Activated B cell treated with CpG ODN at 0.5 μM for 24 hours (primary cell): ENCODE data around the gene TCERG1L. TPM values are rescaled to one million over a fixed set of nuclear protein-coding genes. Genes with fewer than 3 reads are reported as not detected.

Experiments
- ATAC-seq: fragments of 200-7000 bp; cut with Tn5 transposase; one replicate; pipeline ENCODE4 v1.10.0; 2021; ENCODE audit warnings: low read depth, mild to moderate bottlenecking, moderate library complexity
- CTCF ChIA-PET: fragments of 350-600 bp; sonication (Branson Sonifier 250); formaldehyde crosslinking; loops from one replicate; lab custom pipeline; 2021; ENCODE audit warnings: antibody characterized with exemption; lab: Charles Lee
- POLR2A ChIA-PET: fragments of 350-600 bp; sonication (Branson Sonifier 250); formaldehyde crosslinking; loops from one replicate; lab custom pipeline; 2021; ENCODE audit warnings: antibody characterized with exemption; lab: Charles Lee
- DNase-seq: peaks from one replicate; pipeline ENCODE4 v3.0.0; 2022
- H3K27ac Mint-ChIP-seq: one replicate; pipeline ENCODE4 v1.8.0; 2020; ENCODE audit warnings: mixed read lengths
- H3K27me3 Mint-ChIP-seq: one replicate; pipeline ENCODE4 v1.8.0; 2021; ENCODE audit warnings: mixed read lengths
- H3K36me3 Mint-ChIP-seq: one replicate; pipeline ENCODE4 v1.8.0; 2021; ENCODE audit warnings: low read depth, mixed read lengths
- H3K4me1 Mint-ChIP-seq: one replicate; pipeline ENCODE4 v1.8.0; 2021; ENCODE audit warnings: mixed read lengths
- H3K4me3 Mint-ChIP-seq: one replicate; pipeline ENCODE4 v1.8.0; 2020; ENCODE audit warnings: mild to moderate bottlenecking, mixed read lengths
- H3K9me3 Mint-ChIP-seq: one replicate; pipeline ENCODE4 v1.8.0; 2020; ENCODE audit warnings: mixed read lengths
- intact Hi-C: fragments of 100-400 bp; cut with micrococcal nuclease; formaldehyde crosslinking; loops from one replicate; pipeline ENCODE4 v1.15.1; 2024
- total RNA-seq: library from RNA; stranded (reverse); gene quantifications from 2 replicates; pipeline ENCODE4 v1.2.3, GENCODE V29; 2022
- TF ChIP-seq, protein P1 (sequence below): fragments of 200-600 bp; IDR thresholded peaks from one replicate; pipeline ENCODE4 v1.8.0; 2022; ENCODE audit warnings: antibody characterized with exemption, mild to moderate bottlenecking

TCERG1L gene
- total RNA-seq, 1 donor from 2014 or later = not detected

GRCh38 chr10:131063311-131063710 lies 248.2 kb downstream of the TCERG1L start:
- Mint-ChIP-seq H3K36me3 (no peaks in the 10 kb centered on the region), H3K27ac (no peak overlapping the region), H3K27me3 (no peaks in the 10 kb centered on the region), H3K9me3 (peaks cover 9% of the 10 kb centered on the region), H3K4me1 (no peaks in the 10 kb centered on the region), H3K4me3 (no peak overlapping the region)
- ATAC-seq (no peak), DNase-seq (no peak)
- CTCF ChIA-PET = no interaction called here
- POLR2A ChIA-PET = no interaction called here
- TF ChIP-seq, protein P1, sequence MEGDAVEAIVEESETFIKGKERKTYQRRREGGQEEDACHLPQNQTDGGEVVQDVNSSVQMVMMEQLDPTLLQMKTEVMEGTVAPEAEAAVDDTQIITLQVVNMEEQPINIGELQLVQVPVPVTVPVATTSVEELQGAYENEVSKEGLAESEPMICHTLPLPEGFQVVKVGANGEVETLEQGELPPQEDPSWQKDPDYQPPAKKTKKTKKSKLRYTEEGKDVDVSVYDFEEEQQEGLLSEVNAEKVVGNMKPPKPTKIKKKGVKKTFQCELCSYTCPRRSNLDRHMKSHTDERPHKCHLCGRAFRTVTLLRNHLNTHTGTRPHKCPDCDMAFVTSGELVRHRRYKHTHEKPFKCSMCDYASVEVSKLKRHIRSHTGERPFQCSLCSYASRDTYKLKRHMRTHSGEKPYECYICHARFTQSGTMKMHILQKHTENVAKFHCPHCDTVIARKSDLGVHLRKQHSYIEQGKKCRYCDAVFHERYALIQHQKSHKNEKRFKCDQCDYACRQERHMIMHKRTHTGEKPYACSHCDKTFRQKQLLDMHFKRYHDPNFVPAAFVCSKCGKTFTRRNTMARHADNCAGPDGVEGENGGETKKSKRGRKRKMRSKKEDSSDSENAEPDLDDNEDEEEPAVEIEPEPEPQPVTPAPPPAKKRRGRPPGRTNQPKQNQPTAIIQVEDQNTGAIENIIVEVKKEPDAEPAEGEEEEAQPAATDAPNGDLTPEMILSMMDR = no peak
- intact Hi-C loops = no loop called here

GRCh38 chr10:131062621-131063260 lies 248.8 kb downstream of the TCERG1L start:
- peaks cover 13% of the 10 kb centered on the region for H3K9me3 Mint-ChIP-seq
- H3K27ac Mint-ChIP-seq = no peak overlapping the region
- no peaks in the 10 kb centered on the region for H3K27me3 Mint-ChIP-seq
- H3K4me1 Mint-ChIP-seq = no peaks in the 10 kb centered on the region
- ATAC-seq (no peak), DNase-seq (no peak)
- ChIA-PET POLR2A (no interaction called here), CTCF (no interaction called here)
- no peaks in the 10 kb centered on the region for H3K36me3 Mint-ChIP-seq
- intact Hi-C loops = no loop called here
- H3K4me3 Mint-ChIP-seq = no peak overlapping the region
- TF ChIP-seq, protein P1 = no peak

DNA sequence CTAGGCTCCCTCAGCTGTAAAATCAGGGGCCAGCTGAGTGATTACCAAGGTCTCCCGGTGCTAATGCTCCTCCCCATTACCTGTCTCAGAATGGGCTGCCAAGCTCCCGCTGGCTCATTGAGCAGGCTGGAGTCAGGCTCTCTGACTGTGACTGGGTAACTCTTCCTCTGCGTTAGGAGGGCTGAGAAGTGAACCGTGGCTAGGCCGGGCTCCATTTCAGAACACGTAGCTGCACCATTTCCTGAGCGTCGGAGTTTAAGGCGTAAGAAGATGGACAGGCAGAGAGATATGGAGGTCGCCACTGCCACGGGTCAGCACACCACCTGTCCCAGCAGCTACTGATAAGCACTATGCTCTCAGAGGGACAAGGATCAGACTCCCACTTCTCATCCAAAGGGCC lies 250.3 kb downstream of the TCERG1L start:
- H3K4me1 Mint-ChIP-seq = no peaks in the 10 kb centered on the region
- ATAC-seq (no peak), DNase-seq (no peak)
- TF ChIP-seq, protein P1 = no peak
- no peaks in the 10 kb centered on the region for H3K36me3 Mint-ChIP-seq
- no peak overlapping the region for H3K4me3 Mint-ChIP-seq
- intact Hi-C loops = no loop called here
- ChIA-PET POLR2A (no interaction called here), CTCF (no interaction called here)
- H3K27me3 Mint-ChIP-seq = no peaks in the 10 kb centered on the region
- H3K9me3 Mint-ChIP-seq = peaks cover 13% of the 10 kb centered on the region
- H3K27ac Mint-ChIP-seq = no peak overlapping the region

GRCh38 chr10:131059881-131060280 lies 251.6 kb downstream of the TCERG1L start:
- DNase-seq (no peak), ATAC-seq (no peak)
- H3K4me1 Mint-ChIP-seq = no peaks in the 10 kb centered on the region
- TF ChIP-seq, protein P1 = no peak
- CTCF ChIA-PET = no interaction called here
- no peak overlapping the region for H3K4me3 Mint-ChIP-seq
- no peaks in the 10 kb centered on the region for H3K36me3 Mint-ChIP-seq
- intact Hi-C loops = no loop called here
- no peak overlapping the region for H3K27ac Mint-ChIP-seq
- no peaks in the 10 kb centered on the region for H3K27me3 Mint-ChIP-seq
- POLR2A ChIA-PET = no interaction called here
- peaks cover 13% of the 10 kb centered on the region for H3K9me3 Mint-ChIP-seq

- Mint-ChIP-seq H3K27me3 (no peaks in the 10 kb centered on the region), H3K9me3 (peaks cover 13% of the 10 kb centered on the region), H3K36me3 (no peaks in the 10 kb centered on the region), H3K27ac (no peak overlapping the region), H3K4me1 (no peaks in the 10 kb centered on the region), H3K4me3 (no peak overlapping the region)
- CTCF ChIA-PET = no interaction called here
- POLR2A ChIA-PET = no interaction called here
- intact Hi-C loops = no loop called here
- ATAC-seq = no peak
- DNase-seq = no peak
- TF ChIP-seq, protein P1 = no peak
Observed at GRCh38 chr10:131058799-131059198, 252.7 kb downstream of the TCERG1L start.
